Endothelial cell of umbilical vein (primary cell): ENCODE results near the gene KIF1B. TPM values are rescaled to one million over a fixed set of nuclear protein-coding genes. Genes with fewer than 3 reads are reported as not detected.
"Not testable (repeated sequence)": the region's sequence is repeated elsewhere in the genome, so short reads cannot be mapped to it uniquely, and the experiment has no call there.

Experiments used
- BruUV-seq: library from RNA; stranded (reverse); fragments of 400-500 nt; replicated peaks from 2 replicates; lab custom pipeline; 2021; lab: Mats Ljungman, UMichigan
- CTCF ChIA-PET: fragments of 300-600, 350-600 bp; sonication (Branson Sonifier 250); formaldehyde crosslinking; loops from one replicate; lab custom pipeline; 2021; ENCODE audit warnings: antibody characterized with exemption, inconsistent platforms; lab: Charles Lee
- POLR2A ChIA-PET: fragments of 300-600, 350-600 bp; sonication (Branson Sonifier 250); formaldehyde crosslinking; loops from one replicate; lab custom pipeline; 2021; ENCODE audit warnings: antibody characterized with exemption, inconsistent platforms; lab: Charles Lee
- DNase-seq: peaks from one replicate; pipeline ENCODE4 v3.0.0-alpha.2; 2011; ENCODE audit warnings: low read depth, low spot score
- FAIRE-seq: peaks from 2 replicates; lab custom pipeline; 2011; peaks lifted over from hg19 to GRCh38; lab: Jason Lieb, UNC
- H2AFZ ChIP-seq: 2 replicates; pipeline ENCODE4 v1.6.0; 2012; ENCODE audit warnings: low read depth, low read length, control low read depth, inconsistent platforms
- H3K27ac ChIP-seq: 2 replicates; pipeline ENCODE4 v1.5.1; 2011; ENCODE audit warnings: low read depth, mild to moderate bottlenecking, control low read depth, low read length, moderate library complexity; ENCODE audit not compliant: insufficient read depth
- H3K27me3 ChIP-seq, 2 experiments: 2 replicates each; pipeline versions ENCODE4 v1.6.0 to v1.6.1; 2011; ENCODE audit warnings: low read length in 2 of 2, mixed read lengths in 1 of 2; ENCODE audit not compliant: control insufficient read depth in 2 of 2, insufficient read depth in 2 of 2
- H3K36me3 ChIP-seq, 2 experiments: 2 replicates in 1 of 2; 3 replicates in 1 of 2; pipeline ENCODE4 v1.5.1; 2011; ENCODE audit warnings: low read length in 2 of 2, mild to moderate bottlenecking in 1 of 2, moderate library complexity in 1 of 2; ENCODE audit not compliant: control insufficient read depth in 2 of 2, insufficient read depth in 2 of 2; ENCODE audit errors: extremely low read depth in 1 of 2
- H3K4me1 ChIP-seq: 3 replicates; pipeline ENCODE4 v1.5.1; 2011; ENCODE audit warnings: mild to moderate bottlenecking, low read length; ENCODE audit not compliant: control insufficient read depth, insufficient read depth; ENCODE audit errors: extremely low read depth
- H3K4me2 ChIP-seq: 2 replicates; pipeline ENCODE4 v1.6.1; 2011; ENCODE audit warnings: low read length, control low read depth, mixed read lengths; ENCODE audit not compliant: insufficient read depth
- H3K4me3 ChIP-seq, 3 experiments: fragments of 200-600 bp in 1 of 3; sonication (generic), shearing (Covaris generic) in 1 of 3; replicated peaks in 1 of 3; 2 replicates each; pipeline ENCODE4 v1.5.1; 2011 to 2016; ENCODE audit warnings: control low read depth in 3 of 3, low read length in 3 of 3, mild to moderate bottlenecking in 2 of 3, inconsistent platforms in 1 of 3, low read depth in 1 of 3, moderate library complexity in 1 of 3; ENCODE audit not compliant: insufficient read depth in 1 of 3
- H3K79me2 ChIP-seq: 2 replicates; pipeline ENCODE4 v1.6.0; 2012; ENCODE audit warnings: low read length, inconsistent platforms; ENCODE audit not compliant: control insufficient read depth, insufficient read depth
- H3K9ac ChIP-seq: replicated peaks from 2 replicates; pipeline ENCODE3; 2011; ENCODE audit warnings: low read length, control low read depth; ENCODE audit not compliant: insufficient read depth; ENCODE audit errors: extremely low read depth
- H3K9me1 ChIP-seq: replicated peaks from 3 replicates; pipeline ENCODE4 v1.6.0; 2011; ENCODE audit warnings: mild to moderate bottlenecking, low read length; ENCODE audit not compliant: control insufficient read depth, insufficient read depth; ENCODE audit errors: extremely low read depth
- H3K9me3 ChIP-seq: replicated peaks from 2 replicates; pipeline ENCODE4 v1.5.1; 2012; ENCODE audit warnings: low read length, inconsistent platforms; ENCODE audit not compliant: control insufficient read depth, insufficient read depth
- H4K20me1 ChIP-seq: replicated peaks from 2 replicates; pipeline ENCODE3; 2011; ENCODE audit warnings: mild to moderate bottlenecking, low read length; ENCODE audit not compliant: control insufficient read depth, insufficient read depth; ENCODE audit errors: extremely low read depth
- EZH2 ChIP-seq: IDR thresholded peaks from 2 replicates; pipeline ENCODE4 v1.6.1; 2012; ENCODE audit warnings: borderline replicate concordance, low read depth, mild to moderate bottlenecking, moderate library complexity, low read length, inconsistent platforms; ENCODE audit not compliant: severe bottlenecking
- FOS ChIP-seq: IDR thresholded peaks from 2 replicates; pipeline ENCODE4 v1.6.1; 2011; ENCODE audit warnings: mild to moderate bottlenecking, low read length, moderate library complexity, borderline replicate concordance; ENCODE audit not compliant: insufficient read depth
- GATA2 ChIP-seq: IDR thresholded peaks from 2 replicates; pipeline ENCODE4 v1.7.0; 2011; ENCODE audit warnings: low read depth, mild to moderate bottlenecking, moderate library complexity, mixed read lengths, low read length; ENCODE audit not compliant: insufficient read length, insufficient read depth
- JUN ChIP-seq: IDR thresholded peaks from 2 replicates; pipeline ENCODE4 v1.6.1; 2011; ENCODE audit warnings: borderline replicate concordance, low read depth; ENCODE audit not compliant: insufficient read length, insufficient read depth
- MYC ChIP-seq: IDR thresholded peaks from one replicate; pipeline ENCODE4 v1.6.1; 2011; ENCODE audit warnings: mild to moderate bottlenecking, low read depth, low read length
- POLR2A ChIP-seq: IDR thresholded peaks from 2 replicates; pipeline ENCODE4 v1.6.1; 2012; ENCODE audit warnings: low read depth, mild to moderate bottlenecking, control low read depth, low read length
- POLR2AphosphoS5 ChIP-seq: IDR thresholded peaks from 2 replicates; pipeline ENCODE4 v1.6.1; 2012; ENCODE audit warnings: low read depth, mild to moderate bottlenecking, control low read depth, low read length, moderate library complexity; ENCODE audit not compliant: insufficient read depth
- dilution Hi-C: fragments of 300-500 bp; cut with MboI; formaldehyde crosslinking; loops from one replicate; pipeline ENCODE4 v1.15.0; 2019; ENCODE audit warnings: low sequenced_read_pairs; ENCODE audit not compliant: extremely low pct_ligation_motif_present
- intact Hi-C: fragments of 100-400 bp; cut with micrococcal nuclease; formaldehyde crosslinking; loops from one replicate; pipeline ENCODE4 v1.10.0; 2022
- polyA plus RNA-seq, 4 experiments: library from polyadenylated mRNA; depleted of rRNA in 3 of 4; stranded (reverse) in 3 of 4; unstranded in 1 of 4; fragments of >200 nt; gene quantifications; 2 replicates each; pipeline versions ENCODE4 v1.2.1 to v1.2.3, GENCODE V29; 2011 to 2012; ENCODE audit warnings: missing spikeins in 1 of 4
- total RNA-seq: library from RNA; stranded (reverse); gene quantifications from 2 replicates; pipeline ENCODE4 v1.2.3, GENCODE V29; 2021
- TF ChIP-seq, protein P1 (sequence below): IDR thresholded peaks from 2 replicates; pipeline ENCODE4 v1.6.1; 2011; ENCODE audit not compliant: insufficient read depth, insufficient read length
- TF ChIP-seq, protein P2 (sequence below), 2 donors: IDR thresholded peaks; 1 replicate in 1 of 2; 2 replicates in 1 of 2; pipeline ENCODE4 v1.5.1; 2011; ENCODE audit warnings: low read length in 2 of 2, mild to moderate bottlenecking in 2 of 2, moderate library complexity in 2 of 2, control low read depth in 1 of 2, inconsistent platforms in 1 of 2, low read depth in 1 of 2; ENCODE audit not compliant: insufficient read depth in 1 of 2; ENCODE audit errors: extremely low read depth in 1 of 2

KIF1B gene
- total and polyA plus RNA-seq, 2 donors (not counting 3 experiments of a cell fraction or from before 2014, with no cell fraction given): 14.8 to 58.6 TPM

DNA sequence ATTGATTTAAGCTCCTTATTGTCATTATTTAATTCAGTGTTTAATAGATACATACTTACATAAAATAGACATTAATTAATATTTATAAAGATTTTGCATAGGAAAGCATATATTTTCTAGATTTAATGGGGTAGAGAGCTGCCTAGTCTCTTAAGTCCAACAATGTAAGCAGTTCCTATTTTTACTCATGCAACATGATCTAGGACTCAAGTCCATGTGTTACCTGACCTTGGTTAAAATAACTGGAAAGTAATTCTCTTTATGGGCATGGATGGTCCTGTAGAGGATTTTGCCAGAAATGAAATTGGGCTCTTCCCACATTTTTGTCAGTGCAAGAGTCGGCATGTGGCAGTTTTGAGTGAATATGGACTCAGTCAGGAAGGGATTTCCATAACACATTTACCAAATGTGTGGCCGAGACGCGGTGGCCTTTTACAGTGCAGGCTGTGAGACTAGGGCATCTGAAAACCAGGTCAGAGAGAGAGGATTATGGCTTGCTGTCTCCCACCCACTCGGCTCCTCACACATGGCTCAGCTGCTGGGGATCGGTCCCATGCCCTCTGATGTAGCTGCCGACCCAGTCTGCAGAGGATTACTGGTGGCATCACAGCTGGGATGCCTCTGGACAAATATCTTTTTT, 6.2 kb upstream of the KIF1B start:
- Histone ChIP-seq H3K79me2 (no peaks in the 10 kb centered on the region), H3K4me1 (no peaks in the 10 kb centered on the region), H3K9me1 (no peaks in the 10 kb centered on the region), H3K4me2 (no peak overlapping the region), H3K36me3 (no peaks in the 10 kb centered on the region), H3K4me3 (no peak overlapping the region), H3K9me3 (no peaks in the 10 kb centered on the region), H3K9ac (no peak overlapping the region), H3K27me3 (peaks cover 2 to 5% of the 10 kb centered on the region in 2 experiments), H3K27ac (no peak overlapping the region), H2AFZ (no peak overlapping the region), H4K20me1 (no peaks in the 10 kb centered on the region)
- TF ChIP-seq POLR2A (no peak), GATA2 (no peak), FOS (no peak), POLR2AphosphoS5 (no peak), JUN (no peak), MYC (no peak), EZH2 (no peak)
- TF ChIP-seq, protein P1, sequence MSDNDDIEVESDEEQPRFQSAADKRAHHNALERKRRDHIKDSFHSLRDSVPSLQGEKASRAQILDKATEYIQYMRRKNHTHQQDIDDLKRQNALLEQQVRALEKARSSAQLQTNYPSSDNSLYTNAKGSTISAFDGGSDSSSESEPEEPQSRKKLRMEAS: no peak
- TF ChIP-seq, protein P2, sequence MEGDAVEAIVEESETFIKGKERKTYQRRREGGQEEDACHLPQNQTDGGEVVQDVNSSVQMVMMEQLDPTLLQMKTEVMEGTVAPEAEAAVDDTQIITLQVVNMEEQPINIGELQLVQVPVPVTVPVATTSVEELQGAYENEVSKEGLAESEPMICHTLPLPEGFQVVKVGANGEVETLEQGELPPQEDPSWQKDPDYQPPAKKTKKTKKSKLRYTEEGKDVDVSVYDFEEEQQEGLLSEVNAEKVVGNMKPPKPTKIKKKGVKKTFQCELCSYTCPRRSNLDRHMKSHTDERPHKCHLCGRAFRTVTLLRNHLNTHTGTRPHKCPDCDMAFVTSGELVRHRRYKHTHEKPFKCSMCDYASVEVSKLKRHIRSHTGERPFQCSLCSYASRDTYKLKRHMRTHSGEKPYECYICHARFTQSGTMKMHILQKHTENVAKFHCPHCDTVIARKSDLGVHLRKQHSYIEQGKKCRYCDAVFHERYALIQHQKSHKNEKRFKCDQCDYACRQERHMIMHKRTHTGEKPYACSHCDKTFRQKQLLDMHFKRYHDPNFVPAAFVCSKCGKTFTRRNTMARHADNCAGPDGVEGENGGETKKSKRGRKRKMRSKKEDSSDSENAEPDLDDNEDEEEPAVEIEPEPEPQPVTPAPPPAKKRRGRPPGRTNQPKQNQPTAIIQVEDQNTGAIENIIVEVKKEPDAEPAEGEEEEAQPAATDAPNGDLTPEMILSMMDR (IDR thresholded peaks at IDR 0.05; ENCODE audit: extremely low read depth in 1 of 2, insufficient read depth in 1 of 2, low read depth in 1 of 2, low read length in 2 of 2): no peak
- DNase-seq (no peak), FAIRE-seq (no peak)
- intact Hi-C loops: no loop called here
- no TSS peak for BruUV-seq
- CTCF ChIA-PET: interaction anchor here (0.6 kb wide), 1 partner anchor 11 kb away, joined by 3 read pairs; no protein-coding TSS in a partner anchor
- POLR2A ChIA-PET: no interaction called here
- dilution Hi-C loops: no loop called here

DNA sequence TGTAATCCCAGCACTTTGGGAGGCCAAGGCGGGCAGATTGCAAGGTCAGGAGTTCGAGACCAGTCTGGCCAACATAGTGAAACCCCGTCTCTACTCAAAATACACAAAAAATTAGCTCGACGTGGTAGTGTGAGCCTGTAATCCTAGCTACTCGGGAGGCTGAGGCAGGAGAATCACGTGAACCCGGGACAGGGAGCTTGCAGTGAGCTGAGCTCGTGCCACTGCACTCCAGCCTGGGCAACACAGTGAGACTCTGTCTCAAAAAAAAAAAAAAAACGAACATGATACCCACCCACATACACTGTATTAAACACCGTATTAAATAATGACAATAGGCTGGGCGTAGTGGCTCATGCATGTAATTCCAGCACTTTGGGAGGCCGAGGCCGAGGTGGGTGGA, 5.2 kb upstream of the KIF1B start:
- FAIRE-seq, H3K27ac ChIP-seq, H3K9ac ChIP-seq, H3K4me2 ChIP-seq, H3K9me3 ChIP-seq, H3K9me1 ChIP-seq, H3K27me3 ChIP-seq, H2AFZ ChIP-seq, H4K20me1 ChIP-seq, H3K36me3 ChIP-seq, H3K4me1 ChIP-seq, dilution Hi-C loops, POLR2A ChIA-PET, H3K4me3 ChIP-seq, intact Hi-C loops, BruUV-seq, H3K79me2 ChIP-seq, DNase-seq: not testable (repeated sequence)
- CTCF ChIA-PET: interaction anchor here (0.6 kb wide), 1 partner anchor 12 kb away, joined by 3 read pairs; no protein-coding TSS in a partner anchor
